ENCODE data around the gene CCR7. TPM values are rescaled to one million over a fixed set of nuclear protein-coding genes. Genes with fewer than 3 reads are reported as not detected.

CCR7 gene
- total RNA-seq, 1 experiment from 2014 or later, result not detected

DNA sequence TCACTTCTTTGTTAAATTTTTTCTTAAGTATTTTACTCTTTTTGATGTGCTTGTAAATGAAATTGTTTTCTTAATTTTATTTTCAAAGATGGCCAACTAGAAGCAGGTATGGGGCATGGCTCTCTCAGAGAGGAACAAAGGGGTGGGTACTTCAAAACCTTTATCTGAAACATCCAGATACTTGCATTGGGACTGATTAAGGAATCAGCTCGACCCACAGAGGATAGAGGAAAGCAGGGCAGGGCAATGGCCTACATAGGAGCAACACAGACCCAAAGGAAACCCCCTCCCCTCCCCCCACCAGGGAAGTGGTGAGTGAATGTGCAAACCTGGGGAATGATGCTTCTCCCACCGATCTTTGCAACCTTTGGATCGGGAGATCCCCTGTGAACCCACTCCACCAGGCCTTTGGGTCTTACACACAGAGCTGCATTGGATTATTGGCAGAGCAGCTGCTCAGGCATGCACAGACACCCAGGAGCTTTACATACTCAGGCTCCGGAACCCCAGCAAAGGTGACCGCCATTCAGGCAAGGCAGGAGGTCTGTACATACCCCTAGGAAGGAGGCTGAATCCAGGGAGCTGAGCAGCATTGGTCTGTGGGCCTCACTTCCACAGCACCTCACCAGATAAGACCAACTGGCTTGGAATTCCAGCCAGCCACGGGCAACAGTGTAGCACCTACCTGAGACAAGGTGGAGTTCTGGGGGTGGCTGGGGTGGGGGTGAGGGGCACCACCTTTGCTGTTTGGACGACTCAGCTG is 3.0 kb upstream of the CCR7 start:
- Histone ChIP-seq H3K36me3 (ENCODE audit: control insufficient read depth, insufficient read depth, low read length) (no peaks in the 10 kb centered on the region), H3K4me3 (ENCODE audit: low read depth, low read length) (no peak overlapping the region), H3K9me3 (peaks cover 9% of the 10 kb centered on the region), H3K27me3 (replicated peaks; ENCODE audit: control insufficient read depth, insufficient read depth, low read length) (no peaks in the 10 kb centered on the region; the same call in 1 of the 2 replicates), H3K4me1 (no peaks in the 10 kb centered on the region)
- ChIA-PET CTCF (no interaction called here), POLR2A (no interaction called here)
- Mint-ChIP-seq H3K4me1 (ENCODE audit: low read depth, unreplicated experiment) (no peaks in the 10 kb centered on the region), H3K9me3 (ENCODE audit: unreplicated experiment) (peaks cover 10% of the 10 kb centered on the region), H3K27me3 (ENCODE audit: insufficient read depth, unreplicated experiment) (peaks cover 15% of the 10 kb centered on the region), H3K36me3 (ENCODE audit: insufficient read depth, unreplicated experiment) (no peaks in the 10 kb centered on the region), H3K4me3 (ENCODE audit: unreplicated experiment) (no peak overlapping the region), H3K27ac (ENCODE audit: unreplicated experiment) (no peak overlapping the region)
- intact Hi-C loops (cut with micrococcal nuclease; ENCODE audit: unreplicated experiment), result no loop called here
- TF ChIP-seq, protein P1, sequence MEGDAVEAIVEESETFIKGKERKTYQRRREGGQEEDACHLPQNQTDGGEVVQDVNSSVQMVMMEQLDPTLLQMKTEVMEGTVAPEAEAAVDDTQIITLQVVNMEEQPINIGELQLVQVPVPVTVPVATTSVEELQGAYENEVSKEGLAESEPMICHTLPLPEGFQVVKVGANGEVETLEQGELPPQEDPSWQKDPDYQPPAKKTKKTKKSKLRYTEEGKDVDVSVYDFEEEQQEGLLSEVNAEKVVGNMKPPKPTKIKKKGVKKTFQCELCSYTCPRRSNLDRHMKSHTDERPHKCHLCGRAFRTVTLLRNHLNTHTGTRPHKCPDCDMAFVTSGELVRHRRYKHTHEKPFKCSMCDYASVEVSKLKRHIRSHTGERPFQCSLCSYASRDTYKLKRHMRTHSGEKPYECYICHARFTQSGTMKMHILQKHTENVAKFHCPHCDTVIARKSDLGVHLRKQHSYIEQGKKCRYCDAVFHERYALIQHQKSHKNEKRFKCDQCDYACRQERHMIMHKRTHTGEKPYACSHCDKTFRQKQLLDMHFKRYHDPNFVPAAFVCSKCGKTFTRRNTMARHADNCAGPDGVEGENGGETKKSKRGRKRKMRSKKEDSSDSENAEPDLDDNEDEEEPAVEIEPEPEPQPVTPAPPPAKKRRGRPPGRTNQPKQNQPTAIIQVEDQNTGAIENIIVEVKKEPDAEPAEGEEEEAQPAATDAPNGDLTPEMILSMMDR (IDR thresholded peaks at IDR 0.05; ENCODE audit: insufficient read depth in 1 of 2, low read depth in 1 of 2, low read length in 1 of 2, severe bottlenecking in 1 of 2, unreplicated experiment in 1 of 2), result no peak
- no TSS peak for BruUV-seq (replicated peaks)
- DNase-seq, result no peak

DNA sequence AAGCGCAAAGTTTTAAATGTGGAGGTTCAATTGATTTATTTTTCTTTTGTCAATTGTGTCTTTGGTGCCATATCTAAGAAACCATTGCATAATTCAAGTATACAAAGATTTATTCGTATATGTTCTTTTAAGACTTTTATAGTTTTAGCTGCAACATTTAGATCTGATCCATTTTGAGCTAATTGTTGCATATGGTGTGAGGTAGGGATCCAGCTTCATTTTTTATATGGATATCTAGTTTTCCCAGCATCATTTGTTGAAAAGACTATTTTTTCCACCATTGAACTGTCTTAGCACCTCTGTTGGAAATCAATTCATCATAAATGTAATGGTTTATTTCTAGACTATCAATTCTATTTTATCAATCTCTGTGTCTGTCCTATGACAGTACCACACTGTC is 2.1 kb upstream of the CCR7 start:
- H3K4me1 ChIP-seq, result no peaks in the 10 kb centered on the region
- peaks cover 10% of the 10 kb centered on the region for H3K9me3 Mint-ChIP-seq (ENCODE audit: unreplicated experiment)
- no peaks in the 10 kb centered on the region; the same call in 1 of the 2 replicates for H3K27me3 ChIP-seq (replicated peaks; ENCODE audit: control insufficient read depth, insufficient read depth, low read length)
- no peaks in the 10 kb centered on the region for H3K36me3 Mint-ChIP-seq (ENCODE audit: insufficient read depth, unreplicated experiment)
- no peak overlapping the region for H3K27ac Mint-ChIP-seq (ENCODE audit: unreplicated experiment)
- ChIA-PET CTCF (no interaction called here), POLR2A (no interaction called here)
- intact Hi-C loops (cut with micrococcal nuclease; ENCODE audit: unreplicated experiment), result no loop called here
- TF ChIP-seq, protein P1 (IDR thresholded peaks at IDR 0.05; ENCODE audit: insufficient read depth in 1 of 2, low read depth in 1 of 2, low read length in 1 of 2, severe bottlenecking in 1 of 2, unreplicated experiment in 1 of 2), result no peak
- peaks cover 9% of the 10 kb centered on the region for H3K9me3 ChIP-seq
- no peaks in the 10 kb centered on the region for H3K36me3 ChIP-seq (ENCODE audit: control insufficient read depth, insufficient read depth, low read length)
- no peaks in the 10 kb centered on the region for H3K4me1 Mint-ChIP-seq (ENCODE audit: low read depth, unreplicated experiment)
- no peak overlapping the region for H3K4me3 Mint-ChIP-seq (ENCODE audit: unreplicated experiment)
- peaks cover 21% of the 10 kb centered on the region for H3K27me3 Mint-ChIP-seq (ENCODE audit: insufficient read depth, unreplicated experiment)
- no peak overlapping the region for H3K4me3 ChIP-seq (ENCODE audit: low read depth, low read length)
- no TSS peak for BruUV-seq (replicated peaks)
- DNase-seq, result no peak

DNA sequence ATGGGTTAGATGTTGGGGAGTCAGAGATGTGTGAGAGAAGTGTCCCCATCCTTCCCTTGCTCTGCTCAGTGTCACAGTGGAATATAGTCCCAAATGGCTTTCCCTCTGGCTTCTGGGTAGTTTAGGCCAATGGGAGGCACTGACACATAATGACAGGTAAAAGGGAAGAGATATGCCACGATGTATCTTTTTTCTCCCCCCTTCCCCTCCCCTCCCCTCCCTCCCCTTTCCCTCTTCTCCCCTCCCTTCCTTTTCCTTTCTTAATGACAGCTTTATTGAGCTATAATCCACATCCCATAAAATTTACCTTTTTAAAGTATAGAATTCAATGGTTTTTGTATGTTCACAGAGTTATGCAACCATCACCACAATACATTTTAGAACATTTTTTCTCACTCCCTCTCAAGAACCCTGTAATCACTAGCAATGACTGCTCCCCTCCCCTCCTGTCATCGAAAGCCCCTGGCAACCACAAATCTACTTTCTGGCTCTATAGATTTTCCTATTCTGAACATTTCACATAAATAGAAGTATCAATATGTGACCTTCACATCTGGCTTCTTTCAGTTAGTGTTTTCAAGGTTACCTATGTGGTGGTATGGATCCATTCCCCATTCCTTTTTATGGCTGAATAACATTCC is 617 bp upstream of the CCR7 start:
- H3K4me1 Mint-ChIP-seq (ENCODE audit: low read depth, unreplicated experiment), result peaks cover 2% of the 10 kb centered on the region
- H3K4me3 Mint-ChIP-seq (ENCODE audit: unreplicated experiment), result no peak overlapping the region
- peaks cover 3% of the 10 kb centered on the region for H3K9me3 Mint-ChIP-seq (ENCODE audit: unreplicated experiment)
- ChIA-PET CTCF (interaction anchor here (0.6 kb wide), 1 partner anchor 73 kb away, joined by 4 read pairs; no protein-coding TSS in a partner anchor), POLR2A (no interaction called here)
- no TSS peak for BruUV-seq (replicated peaks)
- Histone ChIP-seq H3K9me3 (peaks cover 9% of the 10 kb centered on the region), H3K27me3 (replicated peaks; ENCODE audit: control insufficient read depth, insufficient read depth, low read length) (no peaks in the 10 kb centered on the region; the same call in 1 of the 2 replicates), H3K4me1 (no peaks in the 10 kb centered on the region), H3K4me3 (ENCODE audit: low read depth, low read length) (no peak overlapping the region), H3K36me3 (ENCODE audit: control insufficient read depth, insufficient read depth, low read length) (no peaks in the 10 kb centered on the region)
- no peaks in the 10 kb centered on the region for H3K36me3 Mint-ChIP-seq (ENCODE audit: insufficient read depth, unreplicated experiment)
- TF ChIP-seq, protein P1 (IDR thresholded peaks at IDR 0.05; ENCODE audit: insufficient read depth in 1 of 2, low read depth in 1 of 2, low read length in 1 of 2, severe bottlenecking in 1 of 2, unreplicated experiment in 1 of 2), result no peak
- peaks cover 12% of the 10 kb centered on the region for H3K27me3 Mint-ChIP-seq (ENCODE audit: insufficient read depth, unreplicated experiment)
- no peak overlapping the region for H3K27ac Mint-ChIP-seq (ENCODE audit: unreplicated experiment)
- intact Hi-C loops (cut with micrococcal nuclease; ENCODE audit: unreplicated experiment), result no loop called here
- no peak for DNase-seq
